Measurements from ENCODE around the gene GATAD1.

Gene GATAD1

GRCh38 chr7:92447345-92448204 lies at the start of gene GATAD1:
GATAD1 (plus strand) TSS chr7:92447482; CDS start chr7:92447730, 248 bp downstream.
- DNase-seq = peak; percentile 93
- H3K4me3 ChIP-seq (ENCODE audit: low read depth, low read length) = peak within 1 kb of the TSS; percentile 71
- no peaks in the 10 kb centered on the region for H3K27me3 ChIP-seq (ENCODE audit: insufficient read depth, low read depth, severe bottlenecking)
- H3K36me3 ChIP-seq = peaks cover 43% of the 10 kb centered on the region
- H3K9me3 ChIP-seq (ENCODE audit: severe bottlenecking) = peaks cover 4% of the 10 kb centered on the region
- peak; percentile 80 for TF ChIP-seq CTCF (IDR thresholded peaks at IDR 0.05; ENCODE audit: low read depth, low read length)
- peak within 1 kb of the TSS; percentile 95 for H3K27ac ChIP-seq

GRCh38 chr7:92397542-92397941 lies 49.7 kb upstream of the GATAD1 start:
- no peak overlapping the region for H3K4me3 ChIP-seq (ENCODE audit: low read depth, low read length)
- peaks cover 24% of the 10 kb centered on the region for H3K36me3 ChIP-seq
- no peaks in the 10 kb centered on the region for H3K9me3 ChIP-seq (ENCODE audit: severe bottlenecking)
- H3K27me3 ChIP-seq (ENCODE audit: insufficient read depth, low read depth, severe bottlenecking) = no peaks in the 10 kb centered on the region
- TF ChIP-seq CTCF (IDR thresholded peaks at IDR 0.05; ENCODE audit: low read depth, low read length) = no peak
- no peak for DNase-seq
- no peak overlapping the region for H3K27ac ChIP-seq

- H3K27me3 ChIP-seq (ENCODE audit: insufficient read depth, low read depth, severe bottlenecking) = no peaks in the 10 kb centered on the region
- H3K36me3 ChIP-seq = peaks cover 24% of the 10 kb centered on the region
- no peak overlapping the region for H3K27ac ChIP-seq
- H3K9me3 ChIP-seq (ENCODE audit: severe bottlenecking) = no peaks in the 10 kb centered on the region
- H3K4me3 ChIP-seq (ENCODE audit: low read depth, low read length) = no peak overlapping the region
- no peak for DNase-seq
- no peak for TF ChIP-seq CTCF (IDR thresholded peaks at IDR 0.05; ENCODE audit: low read depth, low read length)
Observed at GRCh38 chr7:92400013-92400412, 47.3 kb upstream of the GATAD1 start.

- Histone ChIP-seq H3K27me3 (ENCODE audit: insufficient read depth, low read depth, severe bottlenecking) (no peaks in the 10 kb centered on the region), H3K36me3 (peaks cover 16% of the 10 kb centered on the region), H3K9me3 (ENCODE audit: severe bottlenecking) (no peaks in the 10 kb centered on the region), H3K4me3 (ENCODE audit: low read depth, low read length) (no peak overlapping the region), H3K27ac (no peak overlapping the region)
- no peak for TF ChIP-seq CTCF (IDR thresholded peaks at IDR 0.05; ENCODE audit: low read depth, low read length)
- no peak for DNase-seq
Observed at GRCh38 chr7:92402920-92403759, 44.1 kb upstream of the GATAD1 start.

- Histone ChIP-seq H3K27ac (no peak overlapping the region), H3K4me3 (ENCODE audit: low read depth, low read length) (no peak overlapping the region), H3K36me3 (peaks cover 10% of the 10 kb centered on the region), H3K27me3 (ENCODE audit: insufficient read depth, low read depth, severe bottlenecking) (no peaks in the 10 kb centered on the region), H3K9me3 (ENCODE audit: severe bottlenecking) (no peaks in the 10 kb centered on the region)
- no peak for TF ChIP-seq CTCF (IDR thresholded peaks at IDR 0.05; ENCODE audit: low read depth, low read length)
- DNase-seq = no peak
Observed at GRCh38 chr7:92403760-92404074, 43.6 kb upstream of the GATAD1 start.

All from WERI-Rb-1 (cell line).